Measurements from ENCODE around the gene OSBPL2.

OSBPL2 gene

DNA sequence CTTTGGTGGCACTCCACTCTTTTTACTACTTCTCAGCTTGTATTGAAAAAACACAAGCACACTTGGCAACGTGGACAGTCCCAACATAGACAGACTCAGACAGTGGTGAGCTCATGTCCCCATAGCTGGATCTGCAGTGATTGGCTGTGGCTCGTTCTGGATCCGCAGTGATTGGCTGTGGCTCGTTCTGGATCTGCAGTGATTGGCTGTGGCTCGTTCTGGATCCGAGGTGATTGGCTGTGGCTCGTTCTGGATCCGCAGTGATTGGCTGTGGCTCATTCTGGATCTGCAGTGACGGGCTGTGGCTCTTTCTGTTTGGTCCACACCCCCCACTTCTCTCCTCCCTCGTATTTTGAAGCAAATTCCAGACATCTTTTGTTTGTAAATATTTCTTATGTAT lies 28.0 kb downstream of the OSBPL2 start:
- TF ChIP-seq CTCF (IDR thresholded peaks at IDR 0.05; ENCODE audit: low read depth, low read length) = no peak
- no peak for DNase-seq (ENCODE audit: extremely low read depth, low read depth)

DNA sequence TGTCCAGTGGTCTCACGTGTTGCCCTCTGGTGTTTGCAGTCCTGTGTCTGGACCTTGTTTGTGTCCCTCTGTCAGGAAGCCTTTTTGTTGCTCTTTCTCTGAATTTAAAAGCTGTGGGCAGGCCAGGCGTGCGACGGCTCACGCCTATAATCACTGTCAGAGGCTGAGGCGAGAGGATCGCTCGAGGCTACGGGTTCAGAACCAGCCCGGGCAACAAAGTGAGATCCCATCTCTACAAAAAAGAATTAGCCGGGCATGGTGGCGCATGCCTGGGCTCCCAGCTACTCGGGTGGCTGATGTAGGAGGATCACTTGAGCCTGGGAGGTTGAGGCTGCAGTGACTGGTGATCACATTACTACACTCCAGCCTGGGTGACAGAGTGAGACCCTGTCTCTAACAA lies 28.5 kb downstream of the OSBPL2 start:
- no peak for DNase-seq (ENCODE audit: extremely low read depth, low read depth)
- no peak for TF ChIP-seq CTCF (IDR thresholded peaks at IDR 0.05; ENCODE audit: low read depth, low read length)

- DNase-seq (ENCODE audit: extremely low read depth, low read depth) = no peak
- TF ChIP-seq CTCF (IDR thresholded peaks at IDR 0.05; ENCODE audit: low read depth, low read length) = no peak
Observed at GRCh38 chr20:62267543-62267942, 29.2 kb downstream of the OSBPL2 start.

GRCh38 chr20:62268228-62268900 lies 30.0 kb downstream of the OSBPL2 start:
- DNase-seq (ENCODE audit: extremely low read depth, low read depth) = no peak
- TF ChIP-seq CTCF (IDR thresholded peaks at IDR 0.05; ENCODE audit: low read depth, low read length) = no peak

GRCh38 chr20:62269378-62269777 lies 31.1 kb downstream of the OSBPL2 start:
- TF ChIP-seq CTCF (IDR thresholded peaks at IDR 0.05; ENCODE audit: low read depth, low read length) = no peak
- no peak for DNase-seq (ENCODE audit: extremely low read depth, low read depth)

DNA sequence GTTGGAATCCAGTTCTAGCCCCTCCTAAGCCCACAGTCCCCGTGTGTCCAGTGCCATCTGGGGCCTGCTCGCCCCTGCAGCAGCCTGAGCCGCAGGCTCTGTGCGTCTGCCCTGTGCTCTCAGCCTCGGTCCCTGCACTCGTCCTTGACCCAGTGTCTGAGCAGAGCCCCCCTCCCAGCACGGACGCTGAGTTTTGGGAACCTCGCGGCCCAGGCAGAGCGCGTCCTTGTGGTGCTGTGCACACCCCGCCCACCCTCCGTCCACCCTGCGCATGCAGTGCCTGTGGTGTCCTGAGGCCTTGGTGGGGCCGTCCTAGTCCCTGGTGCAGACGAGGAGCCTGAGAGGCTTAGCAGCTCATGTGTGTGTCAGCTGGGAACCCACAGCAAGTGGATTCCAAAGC lies 31.6 kb downstream of the OSBPL2 start:
- no peak for TF ChIP-seq CTCF (IDR thresholded peaks at IDR 0.05; ENCODE audit: low read depth, low read length)
- no peak for DNase-seq (ENCODE audit: extremely low read depth, low read depth)

DNA sequence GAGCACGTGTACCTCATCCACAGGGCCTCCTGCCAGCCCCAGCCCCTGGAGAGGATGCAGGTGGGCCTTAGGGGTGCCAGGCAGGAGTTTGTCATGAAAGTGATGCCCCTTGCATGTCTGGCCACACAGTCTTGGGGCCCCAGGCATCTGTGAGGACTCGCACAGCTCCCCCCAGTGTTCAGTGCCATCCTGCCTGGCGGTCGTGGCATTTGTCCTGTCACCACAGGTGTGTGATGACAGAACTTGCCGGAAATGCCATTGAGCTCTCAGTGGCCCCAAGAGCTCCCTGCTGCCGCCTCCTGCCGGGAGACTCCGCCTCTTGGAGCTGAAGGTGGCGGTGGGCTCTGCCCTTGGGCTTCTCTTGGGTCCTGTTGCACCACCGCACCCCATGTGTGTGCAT lies 33.9 kb downstream of the OSBPL2 start:
- TF ChIP-seq CTCF (IDR thresholded peaks at IDR 0.05; ENCODE audit: low read depth, low read length) = no peak
- DNase-seq (ENCODE audit: extremely low read depth, low read depth) = no peak

Measured in AG09319 (cell line).